Body of pancreas (tissue), 4 donors: ENCODE results near the gene EDEM1.

Experiments used
- CTCF ChIP-seq, 7 experiments: fragments of 450-650 bp in 4 of 7; fragments of 200-600 bp in 3 of 7; sonication (generic) in 3 of 7; IDR thresholded peaks; one replicate each; pipeline ENCODE4 v1.5.1; 2016 to 2019; ENCODE audit warnings: antibody characterized with exemption in 7 of 7
- POLR2A ChIP-seq, 3 donors: fragments of 450-650 bp; IDR thresholded peaks; one replicate each; pipeline ENCODE4 v1.6.1; 2016; ENCODE audit warnings: antibody characterized with exemption in 3 of 3, mild to moderate bottlenecking in 2 of 3

GRCh38 chr3:5258526-5258925, 71.0 kb downstream of the EDEM1 start:
- TF ChIP-seq POLR2A (IDR thresholded peaks at IDR 0.05) = no peak
- TF ChIP-seq CTCF (IDR thresholded peaks at IDR 0.05) = no peak
